ENCODE data around the gene PDCD1LG2.

PDCD1LG2 gene

DNA sequence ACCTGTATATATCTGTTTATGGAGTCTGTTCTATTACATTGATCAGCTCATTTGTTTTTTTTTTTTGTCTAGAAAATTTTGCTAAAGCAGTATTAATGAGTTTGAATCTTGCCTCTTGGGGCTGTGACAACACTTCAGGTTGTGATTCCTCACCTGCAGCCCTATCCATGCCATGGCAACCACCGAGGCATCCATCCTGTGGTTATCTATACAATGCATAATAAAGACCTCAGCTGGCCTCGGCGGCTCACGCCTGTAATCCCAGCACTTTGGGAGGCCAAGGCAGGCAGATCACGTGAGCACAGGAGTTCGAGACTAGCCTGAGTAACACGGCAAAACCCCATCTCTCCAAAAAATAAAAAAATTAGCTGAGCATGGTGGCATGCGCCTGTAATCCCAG lies 28.1 kb upstream of the PDCD1LG2 start:
- Histone ChIP-seq H3K4me1 (ENCODE audit: low read length) (no peaks in the 10 kb centered on the region), H3K9me2 (replicated peaks; ENCODE audit: insufficient read depth, low read length) (no peaks in the 10 kb centered on the region), H2AFZ (ENCODE audit: low read length) (no peak overlapping the region), H3K9me3 (replicated peaks; ENCODE audit: insufficient read depth, low read length) (no peaks in the 10 kb centered on the region), H3K4me2 (ENCODE audit: low read depth, low read length) (no peak overlapping the region), H4K20me1 (ENCODE audit: insufficient read depth, low read length) (no peaks in the 10 kb centered on the region), H3K27ac (ENCODE audit: low read length) (no peak overlapping the region), H3F3A (ENCODE audit: insufficient read depth, low read length) (no peaks in the 10 kb centered on the region), H3K9ac (ENCODE audit: low read length) (no peak overlapping the region), H3K36me3 (replicated peaks; ENCODE audit: insufficient read depth, low read length) (no peaks in the 10 kb centered on the region), H3K27me3 (replicated peaks; ENCODE audit: insufficient read depth, low read length) (no peaks in the 10 kb centered on the region), H3K79me2 (ENCODE audit: low read length) (no peaks in the 10 kb centered on the region), H3K4me3 (ENCODE audit: low read length) (no peak overlapping the region)
- TF ChIP-seq EZH2phosphoT487 (IDR thresholded peaks at IDR 0.05; ENCODE audit: low read length) (no peak), EZH2 (optimal IDR thresholded peaks at IDR 0.05; ENCODE audit: low read depth, low read length) (no peak)
- TF ChIP-seq, protein P1, sequence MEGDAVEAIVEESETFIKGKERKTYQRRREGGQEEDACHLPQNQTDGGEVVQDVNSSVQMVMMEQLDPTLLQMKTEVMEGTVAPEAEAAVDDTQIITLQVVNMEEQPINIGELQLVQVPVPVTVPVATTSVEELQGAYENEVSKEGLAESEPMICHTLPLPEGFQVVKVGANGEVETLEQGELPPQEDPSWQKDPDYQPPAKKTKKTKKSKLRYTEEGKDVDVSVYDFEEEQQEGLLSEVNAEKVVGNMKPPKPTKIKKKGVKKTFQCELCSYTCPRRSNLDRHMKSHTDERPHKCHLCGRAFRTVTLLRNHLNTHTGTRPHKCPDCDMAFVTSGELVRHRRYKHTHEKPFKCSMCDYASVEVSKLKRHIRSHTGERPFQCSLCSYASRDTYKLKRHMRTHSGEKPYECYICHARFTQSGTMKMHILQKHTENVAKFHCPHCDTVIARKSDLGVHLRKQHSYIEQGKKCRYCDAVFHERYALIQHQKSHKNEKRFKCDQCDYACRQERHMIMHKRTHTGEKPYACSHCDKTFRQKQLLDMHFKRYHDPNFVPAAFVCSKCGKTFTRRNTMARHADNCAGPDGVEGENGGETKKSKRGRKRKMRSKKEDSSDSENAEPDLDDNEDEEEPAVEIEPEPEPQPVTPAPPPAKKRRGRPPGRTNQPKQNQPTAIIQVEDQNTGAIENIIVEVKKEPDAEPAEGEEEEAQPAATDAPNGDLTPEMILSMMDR (IDR thresholded peaks at IDR 0.05; ENCODE audit: low read length): no peak
- DNase-seq: no peak

DNA sequence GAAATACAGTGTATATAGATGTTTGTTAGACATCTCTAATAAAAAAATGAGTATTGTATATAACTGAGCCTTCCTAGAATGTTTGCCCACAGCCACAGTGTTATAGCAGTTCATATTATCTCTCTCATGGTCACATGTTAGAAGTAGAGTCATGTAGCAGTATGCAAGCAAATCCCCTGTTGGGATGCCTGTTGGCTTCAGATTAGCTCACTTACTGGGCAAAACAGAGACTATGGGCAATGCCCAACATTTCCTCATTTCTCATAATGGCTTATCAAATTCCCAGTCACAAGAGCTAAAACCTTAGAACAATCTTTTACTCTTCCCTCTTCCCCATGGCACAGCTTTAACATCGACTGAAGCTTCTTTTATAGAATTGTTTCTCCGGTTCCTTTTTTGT lies 27.0 kb upstream of the PDCD1LG2 start:
- Histone ChIP-seq H3K27ac (ENCODE audit: low read length) (no peak overlapping the region), H3K9ac (ENCODE audit: low read length) (no peak overlapping the region), H3K4me2 (ENCODE audit: low read depth, low read length) (no peak overlapping the region), H3K4me1 (ENCODE audit: low read length) (no peaks in the 10 kb centered on the region), H3K36me3 (replicated peaks; ENCODE audit: insufficient read depth, low read length) (no peaks in the 10 kb centered on the region), H3F3A (ENCODE audit: insufficient read depth, low read length) (no peaks in the 10 kb centered on the region), H4K20me1 (ENCODE audit: insufficient read depth, low read length) (no peaks in the 10 kb centered on the region), H2AFZ (ENCODE audit: low read length) (no peak overlapping the region), H3K4me3 (ENCODE audit: low read length) (no peak overlapping the region), H3K9me2 (replicated peaks; ENCODE audit: insufficient read depth, low read length) (no peaks in the 10 kb centered on the region), H3K79me2 (ENCODE audit: low read length) (no peaks in the 10 kb centered on the region), H3K9me3 (replicated peaks; ENCODE audit: insufficient read depth, low read length) (no peaks in the 10 kb centered on the region), H3K27me3 (replicated peaks; ENCODE audit: insufficient read depth, low read length) (no peaks in the 10 kb centered on the region)
- DNase-seq: no peak
- TF ChIP-seq, protein P1 (IDR thresholded peaks at IDR 0.05; ENCODE audit: low read length): no peak
- no peak for TF ChIP-seq EZH2phosphoT487 (IDR thresholded peaks at IDR 0.05; ENCODE audit: low read length)
- no peak for TF ChIP-seq EZH2 (optimal IDR thresholded peaks at IDR 0.05; ENCODE audit: low read depth, low read length)

- Histone ChIP-seq H2AFZ (ENCODE audit: low read length) (no peak overlapping the region), H3F3A (ENCODE audit: insufficient read depth, low read length) (no peaks in the 10 kb centered on the region), H3K79me2 (ENCODE audit: low read length) (no peaks in the 10 kb centered on the region), H3K9me2 (replicated peaks; ENCODE audit: insufficient read depth, low read length) (no peaks in the 10 kb centered on the region), H3K9me3 (replicated peaks; ENCODE audit: insufficient read depth, low read length) (no peaks in the 10 kb centered on the region), H3K4me1 (ENCODE audit: low read length) (no peaks in the 10 kb centered on the region), H3K9ac (ENCODE audit: low read length) (no peak overlapping the region), H3K4me3 (ENCODE audit: low read length) (no peak overlapping the region), H3K4me2 (ENCODE audit: low read depth, low read length) (no peak overlapping the region), H4K20me1 (ENCODE audit: insufficient read depth, low read length) (no peaks in the 10 kb centered on the region), H3K36me3 (replicated peaks; ENCODE audit: insufficient read depth, low read length) (no peaks in the 10 kb centered on the region), H3K27ac (ENCODE audit: low read length) (no peak overlapping the region), H3K27me3 (replicated peaks; ENCODE audit: insufficient read depth, low read length) (no peaks in the 10 kb centered on the region)
- DNase-seq: no peak
- TF ChIP-seq EZH2 (optimal IDR thresholded peaks at IDR 0.05; ENCODE audit: low read depth, low read length) (no peak), EZH2phosphoT487 (IDR thresholded peaks at IDR 0.05; ENCODE audit: low read length) (no peak)
- TF ChIP-seq, protein P1 (IDR thresholded peaks at IDR 0.05; ENCODE audit: low read length): no peak
Measured at GRCh38 chr9:5485378-5486085, 24.8 kb upstream of the PDCD1LG2 start.
